HepG2 (cell line): Measurements from ENCODE around the gene HCRTR1. TPM values are rescaled to one million over a fixed set of nuclear protein-coding genes. Genes with fewer than 3 reads are reported as not detected.

ENCODE experiments used
- ATF7-NPFF ChIP-seq: sonication (generic); formaldehyde crosslinking; IDR thresholded peaks from 2 replicates; pipeline ENCODE4 v1.8.1; 2023; ENCODE audit warnings: mild to moderate bottlenecking, low read depth, missing genetic modification reagents, moderate library complexity
- CCAR2 ChIP-seq: fragments of 200-400 bp; formaldehyde crosslinking; optimal IDR thresholded peaks from 2 replicates; pipeline ENCODE3; 2018; ENCODE audit warnings: low read depth, mild to moderate bottlenecking, low read length, moderate library complexity
- CREBL2 ChIP-seq: sonication (generic); formaldehyde crosslinking; IDR thresholded peaks from 2 replicates; pipeline ENCODE4 v1.8.1; 2023; ENCODE audit warnings: missing genetic modification reagents, mild to moderate bottlenecking, borderline replicate concordance
- DNMT1 ChIP-seq: sonication (generic); formaldehyde crosslinking; IDR thresholded peaks from 2 replicates; pipeline ENCODE4 v1.5.1; 2020; ENCODE audit warnings: mild to moderate bottlenecking, missing genetic modification reagents
- KLF11 ChIP-seq: IDR thresholded peaks from 2 replicates; pipeline ENCODE4 v1.6.1; 2016; ENCODE audit warnings: missing compliant biosample characterization
- MLXIP ChIP-seq: sonication (generic); formaldehyde crosslinking; IDR thresholded peaks from 2 replicates; pipeline ENCODE4 v1.9.0; 2021; ENCODE audit warnings: missing genetic modification reagents, borderline replicate concordance
- NPAS2 ChIP-seq: sonication (generic); formaldehyde crosslinking; IDR thresholded peaks from 2 replicates; pipeline ENCODE4 v1.8.0; 2022; ENCODE audit warnings: mild to moderate bottlenecking, missing genetic modification reagents, borderline replicate concordance
- RAD51 ChIP-seq: fragments of 450-650 bp; IDR thresholded peaks from 2 replicates; pipeline ENCODE4 v1.6.1; 2016; ENCODE audit warnings: borderline replicate concordance
- SATB2 ChIP-seq: sonication (generic); formaldehyde crosslinking; IDR thresholded peaks from 2 replicates; pipeline ENCODE4 v1.5.0; 2020; ENCODE audit warnings: missing genetic modification reagents
- YEATS4 ChIP-seq: sonication (generic); formaldehyde crosslinking; IDR thresholded peaks from 2 replicates; pipeline ENCODE4 v1.4.0; 2020; ENCODE audit warnings: missing genetic modification reagents, borderline replicate concordance
- ZBTB42 ChIP-seq: sonication (generic); formaldehyde crosslinking; IDR thresholded peaks from 2 replicates; pipeline ENCODE4 v1.5.0; 2020; ENCODE audit warnings: mild to moderate bottlenecking, missing genetic modification reagents
- ZNF17 ChIP-seq: sonication (generic); formaldehyde crosslinking; IDR thresholded peaks from 2 replicates; pipeline ENCODE4 v1.5.0; 2020; ENCODE audit warnings: mild to moderate bottlenecking, missing genetic modification reagents
- ZNF235 ChIP-seq: sonication (generic); formaldehyde crosslinking; IDR thresholded peaks from 2 replicates; pipeline ENCODE4 v1.8.1; 2023; ENCODE audit warnings: mild to moderate bottlenecking, missing genetic modification reagents, borderline replicate concordance
- ZNF333 ChIP-seq: sonication (generic); formaldehyde crosslinking; IDR thresholded peaks from 2 replicates; pipeline ENCODE4 v1.4.0; 2020; ENCODE audit warnings: mild to moderate bottlenecking, missing genetic modification reagents, borderline replicate concordance
- ZNF335 ChIP-seq: sonication (generic); formaldehyde crosslinking; IDR thresholded peaks from 2 replicates; pipeline ENCODE4 v1.4.0; 2020; ENCODE audit warnings: missing genetic modification reagents
- polyA plus RNA-seq, 8 experiments: library from polyadenylated mRNA; depleted of rRNA in 3 of 8; stranded (reverse) in 7 of 8; unstranded in 1 of 8; fragments of >200 nt; fragmentation: Illumina TruSeq in 4 of 8; extraction: Trizol in 4 of 8; gene quantifications; 2 replicates each; pipeline versions ENCODE4 v1.2.1 to v1.2.3, GENCODE V29; 2011 to 2016; ENCODE audit warnings: low read depth in 4 of 8, missing spikeins in 1 of 8, mixed read lengths in 1 of 8; ENCODE audit not compliant: insufficient read depth in 1 of 8
- total RNA-seq, 5 experiments: library from RNA; depleted of rRNA; stranded (reverse); fragments of >200 nt; fragmentation: Illumina TruSeq; extraction: Trizol; gene quantifications; 2 replicates each; pipeline ENCODE4 v1.2.3, GENCODE V29; 2016; ENCODE audit warnings: low read depth in 1 of 5
- TF ChIP-seq, protein P1 (sequence below): sonication (generic); formaldehyde crosslinking; IDR thresholded peaks from 2 replicates; pipeline ENCODE4 v1.5.0; 2020; ENCODE audit warnings: missing genetic modification reagents
- TF ChIP-seq, protein P2 (sequence below): IDR thresholded peaks from 2 replicates; pipeline ENCODE4 v1.6.1; 2016; ENCODE audit warnings: missing genetic modification reagents, missing compliant biosample characterization
- TF ChIP-seq, protein P3 (sequence below): IDR thresholded peaks from 2 replicates; pipeline ENCODE4 v1.6.1; 2016; ENCODE audit warnings: low read depth
- TF ChIP-seq, protein P4 (sequence below): sonication (generic); formaldehyde crosslinking; IDR thresholded peaks from 2 replicates; pipeline ENCODE4 v1.4.0; 2020; ENCODE audit warnings: missing genetic modification reagents
- TF ChIP-seq, protein P5 (sequence below): sonication (generic); formaldehyde crosslinking; IDR thresholded peaks from 2 replicates; pipeline ENCODE4 v1.5.1; 2020; ENCODE audit warnings: mild to moderate bottlenecking, missing genetic modification reagents

HCRTR1 gene
- total and polyA plus RNA-seq, 2 of the 13 experiments (the other 11 are each of a cell fraction or from before 2014, with no cell fraction given), result not detected

- TF ChIP-seq CREBL2, result no peak
- 0 out of 2 replicates have a peak, but pooled peaks have one; percentile 20 for TF ChIP-seq ZBTB42 (CRISPR knock-in tag)
- TF ChIP-seq ZNF17 (CRISPR knock-in tag), result no peak
- TF ChIP-seq ZNF333 (CRISPR knock-in tag), result 0 out of 2 replicates have a peak, but pooled peaks have one; percentile 66
- TF ChIP-seq, protein P1, sequence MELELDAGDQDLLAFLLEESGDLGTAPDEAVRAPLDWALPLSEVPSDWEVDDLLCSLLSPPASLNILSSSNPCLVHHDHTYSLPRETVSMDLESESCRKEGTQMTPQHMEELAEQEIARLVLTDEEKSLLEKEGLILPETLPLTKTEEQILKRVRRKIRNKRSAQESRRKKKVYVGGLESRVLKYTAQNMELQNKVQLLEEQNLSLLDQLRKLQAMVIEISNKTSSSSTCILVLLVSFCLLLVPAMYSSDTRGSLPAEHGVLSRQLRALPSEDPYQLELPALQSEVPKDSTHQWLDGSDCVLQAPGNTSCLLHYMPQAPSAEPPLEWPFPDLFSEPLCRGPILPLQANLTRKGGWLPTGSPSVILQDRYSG, result no peak
- TF ChIP-seq, protein P2, sequence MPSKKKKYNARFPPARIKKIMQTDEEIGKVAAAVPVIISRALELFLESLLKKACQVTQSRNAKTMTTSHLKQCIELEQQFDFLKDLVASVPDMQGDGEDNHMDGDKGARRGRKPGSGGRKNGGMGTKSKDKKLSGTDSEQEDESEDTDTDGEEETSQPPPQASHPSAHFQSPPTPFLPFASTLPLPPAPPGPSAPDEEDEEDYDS (CRISPR knock-in tag), result peak; percentile 17; the same call in 1 of the 2 replicates
- peak; percentile 79 for TF ChIP-seq ATF7-NPFF (CRISPR knock-in tag)
- TF ChIP-seq, protein P3, sequence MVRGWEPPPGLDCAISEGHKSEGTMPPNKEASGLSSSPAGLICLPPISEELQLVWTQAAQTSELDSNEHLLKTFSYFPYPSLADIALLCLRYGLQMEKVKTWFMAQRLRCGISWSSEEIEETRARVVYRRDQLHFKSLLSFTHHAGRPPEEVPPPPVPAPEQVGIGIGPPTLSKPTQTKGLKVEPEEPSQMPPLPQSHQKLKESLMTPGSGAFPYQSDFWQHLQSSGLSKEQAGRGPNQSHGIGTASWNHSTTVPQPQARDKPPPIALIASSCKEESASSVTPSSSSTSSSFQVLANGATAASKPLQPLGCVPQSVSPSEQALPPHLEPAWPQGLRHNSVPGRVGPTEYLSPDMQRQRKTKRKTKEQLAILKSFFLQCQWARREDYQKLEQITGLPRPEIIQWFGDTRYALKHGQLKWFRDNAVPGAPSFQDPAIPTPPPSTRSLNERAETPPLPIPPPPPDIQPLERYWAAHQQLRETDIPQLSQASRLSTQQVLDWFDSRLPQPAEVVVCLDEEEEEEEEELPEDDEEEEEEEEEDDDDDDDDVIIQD (CRISPR knock-in tag), result no peak
- TF ChIP-seq CCAR2, result no peak
- no peak for TF ChIP-seq NPAS2
- TF ChIP-seq, protein P4, sequence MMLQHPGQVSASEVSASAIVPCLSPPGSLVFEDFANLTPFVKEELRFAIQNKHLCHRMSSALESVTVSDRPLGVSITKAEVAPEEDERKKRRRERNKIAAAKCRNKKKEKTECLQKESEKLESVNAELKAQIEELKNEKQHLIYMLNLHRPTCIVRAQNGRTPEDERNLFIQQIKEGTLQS, result peak; percentile 42; the same call in 1 of the 2 replicates
- TF ChIP-seq ZNF235 (CRISPR knock-in tag), result no peak
- TF ChIP-seq YEATS4 (CRISPR knock-in tag), result peak; percentile 94; the same call in 1 of the 2 replicates
- TF ChIP-seq KLF11, result peak; percentile 37; the same call in 1 of the 2 replicates
- peak; percentile 20; the same call in 1 of the 2 replicates for TF ChIP-seq DNMT1
- no peak for TF ChIP-seq RAD51
- TF ChIP-seq SATB2, result no peak
- TF ChIP-seq MLXIP (CRISPR knock-in tag), result no peak
- TF ChIP-seq, protein P5, sequence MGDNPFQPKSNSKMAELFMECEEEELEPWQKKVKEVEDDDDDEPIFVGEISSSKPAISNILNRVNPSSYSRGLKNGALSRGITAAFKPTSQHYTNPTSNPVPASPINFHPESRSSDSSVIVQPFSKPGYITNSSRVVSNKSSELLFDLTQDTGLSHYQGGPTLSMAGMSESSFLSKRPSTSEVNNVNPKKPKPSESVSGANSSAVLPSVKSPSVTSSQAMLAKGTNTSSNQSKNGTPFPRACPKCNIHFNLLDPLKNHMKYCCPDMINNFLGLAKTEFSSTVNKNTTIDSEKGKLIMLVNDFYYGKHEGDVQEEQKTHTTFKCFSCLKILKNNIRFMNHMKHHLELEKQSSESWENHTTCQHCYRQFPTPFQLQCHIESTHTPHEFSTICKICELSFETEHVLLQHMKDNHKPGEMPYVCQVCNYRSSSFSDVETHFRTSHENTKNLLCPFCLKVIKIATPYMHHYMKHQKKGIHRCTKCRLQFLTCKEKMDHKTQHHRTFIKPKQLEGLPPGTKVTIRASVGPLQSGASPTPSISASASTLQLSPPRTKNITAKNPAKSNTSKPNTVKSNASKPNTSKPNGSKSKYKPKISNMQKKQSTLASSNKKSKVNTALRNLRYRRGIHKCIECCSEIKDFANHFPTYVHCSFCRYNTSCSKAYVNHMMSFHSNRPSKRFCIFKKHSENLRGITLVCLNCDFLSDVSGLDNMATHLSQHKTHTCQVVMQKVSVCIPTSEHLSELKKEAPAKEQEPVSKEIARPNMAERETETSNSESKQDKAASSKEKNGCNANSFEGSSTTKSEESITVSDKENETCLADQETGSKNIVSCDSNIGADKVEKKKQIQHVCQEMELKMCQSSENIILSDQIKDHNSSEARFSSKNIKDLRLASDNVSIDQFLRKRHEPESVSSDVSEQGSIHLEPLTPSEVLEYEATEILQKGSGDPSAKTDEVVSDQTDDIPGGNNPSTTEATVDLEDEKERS, result no peak
- TF ChIP-seq ZNF335 (CRISPR knock-in tag), result peak; percentile 91
Observed at GRCh38 chr1:31644560-31645273, 27.2 kb downstream of the HCRTR1 start, which contains the start of gene PEF1 (continued).
